GM12874 (cell line): Measurements from ENCODE around the gene SLC17A9.

Experiments
- TF ChIP-seq, protein P1 (sequence below): IDR thresholded peaks from 2 replicates; pipeline ENCODE4 v1.5.1; 2011; ENCODE audit warnings: low read depth, mild to moderate bottlenecking, control low read depth, low read length, moderate library complexity; ENCODE audit not compliant: insufficient read depth

The SLC17A9 gene

GRCh38 chr20:63008541-63009044 is 56.1 kb downstream of the SLC17A9 start:
- TF ChIP-seq, protein P1, sequence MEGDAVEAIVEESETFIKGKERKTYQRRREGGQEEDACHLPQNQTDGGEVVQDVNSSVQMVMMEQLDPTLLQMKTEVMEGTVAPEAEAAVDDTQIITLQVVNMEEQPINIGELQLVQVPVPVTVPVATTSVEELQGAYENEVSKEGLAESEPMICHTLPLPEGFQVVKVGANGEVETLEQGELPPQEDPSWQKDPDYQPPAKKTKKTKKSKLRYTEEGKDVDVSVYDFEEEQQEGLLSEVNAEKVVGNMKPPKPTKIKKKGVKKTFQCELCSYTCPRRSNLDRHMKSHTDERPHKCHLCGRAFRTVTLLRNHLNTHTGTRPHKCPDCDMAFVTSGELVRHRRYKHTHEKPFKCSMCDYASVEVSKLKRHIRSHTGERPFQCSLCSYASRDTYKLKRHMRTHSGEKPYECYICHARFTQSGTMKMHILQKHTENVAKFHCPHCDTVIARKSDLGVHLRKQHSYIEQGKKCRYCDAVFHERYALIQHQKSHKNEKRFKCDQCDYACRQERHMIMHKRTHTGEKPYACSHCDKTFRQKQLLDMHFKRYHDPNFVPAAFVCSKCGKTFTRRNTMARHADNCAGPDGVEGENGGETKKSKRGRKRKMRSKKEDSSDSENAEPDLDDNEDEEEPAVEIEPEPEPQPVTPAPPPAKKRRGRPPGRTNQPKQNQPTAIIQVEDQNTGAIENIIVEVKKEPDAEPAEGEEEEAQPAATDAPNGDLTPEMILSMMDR, result no peak

- TF ChIP-seq, protein P1, result peak; percentile 95
Observed at GRCh38 chr20:63009045-63009961, 56.8 kb downstream of the SLC17A9 start.

- TF ChIP-seq, protein P1, result no peak
Observed at GRCh38 chr20:63009988-63010769, 57.7 kb downstream of the SLC17A9 start.

DNA sequence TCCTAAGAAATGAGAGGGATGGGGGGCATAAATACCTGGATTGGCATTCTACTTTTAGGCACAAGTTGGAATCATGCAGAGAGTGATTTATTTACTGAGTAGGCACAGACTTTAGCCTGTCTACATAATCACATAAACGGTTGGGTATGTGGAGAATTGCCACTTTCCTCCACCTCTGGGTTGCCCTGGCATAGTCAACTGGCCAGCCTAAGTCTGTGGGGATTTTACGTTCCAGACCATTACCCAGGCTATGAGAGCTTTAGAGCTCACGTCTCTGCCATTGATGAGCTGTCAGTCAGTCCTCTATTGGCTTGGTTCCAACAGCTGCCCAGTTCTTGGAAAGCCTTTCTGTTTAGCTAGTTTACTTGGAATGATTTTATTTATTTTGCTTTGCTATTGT is 59.3 kb downstream of the SLC17A9 start:
- TF ChIP-seq, protein P1, result no peak

DNA sequence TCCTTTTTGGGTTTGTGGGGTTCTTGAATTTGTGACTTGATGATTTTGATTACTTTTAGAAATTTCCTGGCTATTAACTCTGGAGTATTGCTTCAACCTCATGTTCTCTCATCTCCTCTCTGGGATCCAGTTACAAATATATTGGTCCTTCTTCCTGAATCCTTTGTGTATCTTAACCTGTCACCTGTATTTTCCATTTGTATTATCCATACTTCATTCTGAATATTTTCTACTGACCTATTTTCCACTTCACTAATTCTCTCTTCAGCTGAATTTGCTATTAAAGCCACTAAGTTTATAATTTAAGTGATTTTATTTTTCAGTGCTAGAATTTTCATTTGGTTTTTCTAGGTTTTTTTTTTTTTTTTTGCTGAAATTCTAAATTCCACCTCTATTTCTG is 60.7 kb downstream of the SLC17A9 start:
- TF ChIP-seq, protein P1, result no peak

DNA sequence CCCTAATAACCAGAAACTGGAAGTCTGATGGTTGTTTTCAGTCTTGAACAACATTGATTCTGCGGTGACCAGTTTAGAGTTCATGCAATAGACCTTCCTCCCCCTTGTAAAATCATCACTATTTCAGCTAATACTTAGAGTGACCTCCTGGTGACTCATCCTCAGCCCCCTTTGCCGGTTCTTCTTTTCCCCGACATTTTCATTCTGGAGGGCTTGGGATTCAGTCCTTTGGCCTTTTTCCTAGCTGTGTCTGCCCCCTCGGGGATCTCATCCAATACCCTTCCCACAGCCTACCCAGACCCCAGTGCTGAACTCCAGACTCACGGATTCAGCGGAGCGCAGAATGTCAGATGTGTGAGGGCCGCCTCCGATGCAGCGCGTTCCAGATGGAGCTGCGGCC is 61.8 kb downstream of the SLC17A9 start:
- TF ChIP-seq, protein P1, result no peak

- TF ChIP-seq, protein P1, result no peak
Observed at GRCh38 chr20:63014710-63015109, 62.2 kb downstream of the SLC17A9 start.
